ENCODE results near the gene LRRTM3.

LRRTM3 gene

DNA sequence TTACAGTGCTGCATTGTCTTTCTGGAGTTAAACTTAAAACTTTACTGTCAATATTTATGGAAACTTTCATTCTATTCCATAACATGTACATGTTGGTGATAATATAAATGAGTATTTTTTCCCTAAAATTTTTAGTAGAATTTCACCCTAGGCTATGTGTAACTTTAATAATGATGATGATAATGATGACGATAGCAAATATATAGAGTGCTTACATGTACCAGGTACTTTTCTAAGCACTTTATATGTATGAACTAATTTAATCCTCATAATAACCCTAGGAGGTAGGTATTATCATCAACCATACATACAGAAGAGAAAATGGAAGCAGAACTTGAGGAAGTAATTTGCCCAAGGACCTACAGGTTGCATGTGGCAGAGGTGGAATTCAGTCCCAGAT, 85.6 kb downstream of the LRRTM3 start:
- TF ChIP-seq POLR2A (IDR thresholded peaks at IDR 0.05; ENCODE audit: extremely low read depth, insufficient read length) = no peak
- TF ChIP-seq, protein P1, sequence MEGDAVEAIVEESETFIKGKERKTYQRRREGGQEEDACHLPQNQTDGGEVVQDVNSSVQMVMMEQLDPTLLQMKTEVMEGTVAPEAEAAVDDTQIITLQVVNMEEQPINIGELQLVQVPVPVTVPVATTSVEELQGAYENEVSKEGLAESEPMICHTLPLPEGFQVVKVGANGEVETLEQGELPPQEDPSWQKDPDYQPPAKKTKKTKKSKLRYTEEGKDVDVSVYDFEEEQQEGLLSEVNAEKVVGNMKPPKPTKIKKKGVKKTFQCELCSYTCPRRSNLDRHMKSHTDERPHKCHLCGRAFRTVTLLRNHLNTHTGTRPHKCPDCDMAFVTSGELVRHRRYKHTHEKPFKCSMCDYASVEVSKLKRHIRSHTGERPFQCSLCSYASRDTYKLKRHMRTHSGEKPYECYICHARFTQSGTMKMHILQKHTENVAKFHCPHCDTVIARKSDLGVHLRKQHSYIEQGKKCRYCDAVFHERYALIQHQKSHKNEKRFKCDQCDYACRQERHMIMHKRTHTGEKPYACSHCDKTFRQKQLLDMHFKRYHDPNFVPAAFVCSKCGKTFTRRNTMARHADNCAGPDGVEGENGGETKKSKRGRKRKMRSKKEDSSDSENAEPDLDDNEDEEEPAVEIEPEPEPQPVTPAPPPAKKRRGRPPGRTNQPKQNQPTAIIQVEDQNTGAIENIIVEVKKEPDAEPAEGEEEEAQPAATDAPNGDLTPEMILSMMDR (IDR thresholded peaks at IDR 0.05; ENCODE audit: low read depth, low read length) = no peak
- TF ChIP-seq, protein P2, sequence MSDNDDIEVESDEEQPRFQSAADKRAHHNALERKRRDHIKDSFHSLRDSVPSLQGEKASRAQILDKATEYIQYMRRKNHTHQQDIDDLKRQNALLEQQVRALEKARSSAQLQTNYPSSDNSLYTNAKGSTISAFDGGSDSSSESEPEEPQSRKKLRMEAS (IDR thresholded peaks at IDR 0.05; ENCODE audit: low read depth, low read length) = no peak
- H3K4me3 ChIP-seq (ENCODE audit: low read depth, low read length) = no peak overlapping the region
- no peak for DNase-seq (ENCODE audit: low read depth)

DNA sequence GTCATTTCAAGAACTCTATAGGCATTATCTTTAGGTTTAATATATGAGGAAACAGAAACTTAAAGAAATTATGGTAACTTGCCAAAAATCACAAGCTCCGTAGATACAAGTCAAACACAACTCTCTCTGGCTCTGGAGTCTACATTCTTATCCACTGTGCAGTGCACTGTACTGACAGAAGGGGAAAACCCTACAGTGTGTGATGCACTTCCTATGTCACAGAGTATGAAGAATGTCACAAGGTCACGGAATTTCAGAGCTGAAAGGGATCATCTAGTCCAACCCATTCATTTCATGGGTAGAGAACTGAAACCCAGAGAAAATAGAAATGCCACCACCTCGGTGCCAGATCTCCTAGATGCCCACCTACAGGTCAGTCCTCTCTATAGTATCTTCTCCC, 86.1 kb downstream of the LRRTM3 start:
- no peak for DNase-seq (ENCODE audit: low read depth)
- TF ChIP-seq, protein P1 (IDR thresholded peaks at IDR 0.05; ENCODE audit: low read depth, low read length) = no peak
- TF ChIP-seq MYC (IDR thresholded peaks at IDR 0.05; ENCODE audit: low read depth, low read length) (no peak), POLR2A (IDR thresholded peaks at IDR 0.05; ENCODE audit: extremely low read depth, insufficient read length) (no peak)
- TF ChIP-seq, protein P2 (IDR thresholded peaks at IDR 0.05; ENCODE audit: low read depth, low read length) = no peak
- no peak overlapping the region for H3K4me3 ChIP-seq (ENCODE audit: low read depth, low read length)

DNA sequence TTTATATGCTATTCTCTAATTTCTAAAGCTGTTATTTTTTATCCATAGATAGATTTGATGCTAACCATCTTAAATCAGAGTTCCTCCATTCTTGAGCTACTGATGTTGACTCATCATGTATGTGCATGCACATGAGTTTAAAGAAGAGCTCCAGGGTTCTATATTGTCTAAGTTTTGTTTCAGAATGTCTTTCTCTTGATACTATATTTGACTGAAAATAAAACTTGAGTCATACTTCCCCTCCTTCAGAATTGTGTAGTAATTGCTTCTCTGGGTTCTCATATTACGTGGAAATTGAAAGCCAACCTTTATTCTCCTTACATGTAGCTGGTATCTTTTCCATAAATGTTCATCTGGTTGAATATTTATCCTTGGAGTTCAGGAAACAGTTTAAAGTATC, 89.4 kb downstream of the LRRTM3 start:
- DNase-seq (ENCODE audit: low read depth) = no peak
- no peak for TF ChIP-seq POLR2A (IDR thresholded peaks at IDR 0.05; ENCODE audit: extremely low read depth, insufficient read length)
- TF ChIP-seq, protein P2 (IDR thresholded peaks at IDR 0.05; ENCODE audit: low read depth, low read length) = no peak
- no peak for TF ChIP-seq MYC (IDR thresholded peaks at IDR 0.05; ENCODE audit: low read depth, low read length)
- TF ChIP-seq, protein P1 (IDR thresholded peaks at IDR 0.05; ENCODE audit: low read depth, low read length) = no peak
- no peak overlapping the region for H3K4me3 ChIP-seq (ENCODE audit: low read depth, low read length)

DNA sequence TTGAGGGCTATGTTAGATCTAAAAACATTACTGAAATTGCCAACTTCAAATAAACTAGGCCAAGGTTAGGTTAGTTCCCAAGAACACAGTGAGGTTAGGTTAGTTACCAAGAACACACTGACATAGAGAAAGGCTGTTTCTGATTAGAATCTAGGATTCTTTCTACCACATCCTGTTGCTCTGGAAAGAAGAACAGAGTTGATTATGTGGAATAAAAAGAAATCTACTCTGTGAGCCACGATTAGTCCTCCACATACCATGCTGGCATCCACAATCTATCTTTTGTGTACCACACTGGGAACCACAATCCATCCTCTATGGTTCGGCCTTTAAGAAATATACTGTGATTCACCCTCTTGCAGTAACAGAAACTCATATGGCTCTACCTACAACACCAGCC, 91.4 kb downstream of the LRRTM3 start:
- TF ChIP-seq, protein P1 (IDR thresholded peaks at IDR 0.05; ENCODE audit: low read depth, low read length) = no peak
- TF ChIP-seq MYC (IDR thresholded peaks at IDR 0.05; ENCODE audit: low read depth, low read length) = no peak
- TF ChIP-seq, protein P2 (IDR thresholded peaks at IDR 0.05; ENCODE audit: low read depth, low read length) = no peak
- TF ChIP-seq POLR2A (IDR thresholded peaks at IDR 0.05; ENCODE audit: extremely low read depth, insufficient read length) = no peak

DNA sequence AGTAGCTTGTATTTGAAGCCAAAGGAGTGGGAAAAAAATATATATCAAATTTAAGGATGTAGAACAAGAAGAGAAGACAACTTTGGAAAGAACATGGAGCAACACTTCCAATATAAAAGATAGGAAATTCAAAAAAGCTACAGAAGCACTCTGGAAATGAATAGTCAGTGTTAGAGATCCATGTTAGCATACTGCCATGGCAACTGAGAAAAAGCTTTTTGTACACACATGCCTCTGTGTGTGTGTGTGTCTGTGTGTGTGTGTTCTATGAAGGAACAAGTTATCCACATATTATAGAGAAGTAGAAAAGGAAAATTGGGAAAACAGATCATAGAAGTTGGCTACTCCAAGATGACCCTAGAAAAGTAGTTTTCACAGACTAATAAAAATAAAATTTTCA, 96.3 kb downstream of the LRRTM3 start:
- no peak for DNase-seq (ENCODE audit: low read depth)
- no peak overlapping the region for H3K4me3 ChIP-seq (ENCODE audit: low read depth, low read length)
- TF ChIP-seq, protein P1 (IDR thresholded peaks at IDR 0.05; ENCODE audit: low read depth, low read length) = no peak
- TF ChIP-seq, protein P2 (IDR thresholded peaks at IDR 0.05; ENCODE audit: low read depth, low read length) = no peak
- TF ChIP-seq MYC (IDR thresholded peaks at IDR 0.05; ENCODE audit: low read depth, low read length) = no peak

More for the DNA sequence above, 91.4 kb downstream of the LRRTM3 start:
- DNase-seq (ENCODE audit: low read depth) = no peak
- no peak overlapping the region for H3K4me3 ChIP-seq (ENCODE audit: low read depth, low read length)

DNA sequence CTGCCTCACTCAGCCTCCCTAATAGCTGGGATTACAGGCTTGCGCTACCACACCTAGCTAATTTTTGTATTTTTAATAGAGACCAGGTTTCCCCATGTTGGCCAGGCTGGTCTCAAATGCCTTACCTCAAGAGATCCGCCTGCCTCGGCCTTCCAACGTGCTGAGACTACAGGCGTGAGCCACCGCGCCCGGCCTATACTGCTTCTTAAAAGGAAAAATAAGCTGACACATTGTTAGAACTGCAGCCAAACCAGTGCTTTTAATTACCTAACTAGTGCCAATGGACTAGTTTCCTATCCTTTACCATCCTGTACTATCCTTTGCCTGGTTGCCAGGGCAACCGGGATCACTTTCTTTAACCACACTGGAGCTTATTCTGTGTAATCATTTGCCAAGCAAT, 108.0 kb downstream of the LRRTM3 start:
- TF ChIP-seq, protein P2 (IDR thresholded peaks at IDR 0.05; ENCODE audit: low read depth, low read length) = no peak
- TF ChIP-seq, protein P1 (IDR thresholded peaks at IDR 0.05; ENCODE audit: low read depth, low read length) = no peak
- TF ChIP-seq POLR2A (IDR thresholded peaks at IDR 0.05; ENCODE audit: extremely low read depth, insufficient read length) (no peak), MYC (IDR thresholded peaks at IDR 0.05; ENCODE audit: low read depth, low read length) (no peak)
- DNase-seq (ENCODE audit: low read depth) = no peak
- no peak overlapping the region for H3K4me3 ChIP-seq (ENCODE audit: low read depth, low read length)

Data from NB4 (cell line).